HUES6 (cell line): ENCODE data around the gene URM1.

Experiments used
- H3K27ac ChIP-seq: 2 replicates; pipeline ENCODE4 v1.7.0; 2013; ENCODE audit warnings: low read depth, mild to moderate bottlenecking, low read length, inconsistent platforms
- H3K27me3 ChIP-seq: 2 replicates; pipeline ENCODE4 v1.6.1; 2013; ENCODE audit warnings: low read length; ENCODE audit not compliant: control insufficient read depth, insufficient read depth
- H3K36me3 ChIP-seq: 2 replicates; pipeline ENCODE4 v1.6.1; 2013; ENCODE audit warnings: low read length; ENCODE audit not compliant: control insufficient read depth, insufficient read depth
- H3K4me1 ChIP-seq: 2 replicates; pipeline ENCODE4 v1.6.1; 2013; ENCODE audit warnings: low read length; ENCODE audit not compliant: control insufficient read depth, insufficient read depth
- H3K4me3 ChIP-seq: 2 replicates; pipeline ENCODE4 v1.5.1; 2013; ENCODE audit warnings: low read depth, low read length
- H3K9ac ChIP-seq: one replicate; pipeline ENCODE4 v1.6.1; 2013; ENCODE audit warnings: mild to moderate bottlenecking, low read length
- H3K9me3 ChIP-seq: 2 replicates; pipeline ENCODE4 v1.6.1; 2013; ENCODE audit warnings: low read depth, low read length; ENCODE audit not compliant: control insufficient read depth, insufficient read depth

Gene URM1

GRCh38 chr9:128396970-128397613 is 25.9 kb downstream of the URM1 start:
- H3K27me3 ChIP-seq = peaks cover 100% of the 10 kb centered on the region
- no peak overlapping the region for H3K9ac ChIP-seq

DNA sequence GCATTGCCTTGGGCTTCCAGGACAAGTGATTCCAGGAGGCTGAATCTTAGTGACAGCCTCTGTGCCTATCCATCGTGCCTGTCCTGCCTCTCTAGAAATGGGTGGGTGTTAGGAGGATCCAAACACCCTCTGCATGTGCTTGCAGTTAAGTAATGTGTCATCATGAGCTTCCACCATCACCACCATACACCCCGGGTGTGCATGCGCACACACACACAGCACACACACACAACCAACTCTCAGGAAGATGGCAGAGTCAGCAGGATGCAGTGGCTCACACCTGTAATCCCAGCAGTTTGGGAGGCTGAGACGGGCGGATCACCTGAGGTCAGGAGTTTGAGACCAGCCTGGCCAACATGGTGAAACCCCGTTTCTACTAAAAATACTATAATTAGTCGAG is 26.7 kb downstream of the URM1 start:
- no peaks in the 10 kb centered on the region for H3K36me3 ChIP-seq
- no peaks in the 10 kb centered on the region for H3K9me3 ChIP-seq
- H3K4me1 ChIP-seq = peaks cover 30% of the 10 kb centered on the region
- peaks cover 100% of the 10 kb centered on the region for H3K27me3 ChIP-seq
- H3K9ac ChIP-seq = no peak overlapping the region
- no peak overlapping the region for H3K4me3 ChIP-seq
- H3K27ac ChIP-seq = no peak overlapping the region

More at GRCh38 chr9:128396970-128397613, 25.9 kb downstream of the URM1 start:
- Histone ChIP-seq H3K36me3 (no peaks in the 10 kb centered on the region), H3K4me1 (peaks cover 38% of the 10 kb centered on the region), H3K4me3 (no peak overlapping the region), H3K27ac (no peak overlapping the region), H3K9me3 (no peaks in the 10 kb centered on the region)

DNA sequence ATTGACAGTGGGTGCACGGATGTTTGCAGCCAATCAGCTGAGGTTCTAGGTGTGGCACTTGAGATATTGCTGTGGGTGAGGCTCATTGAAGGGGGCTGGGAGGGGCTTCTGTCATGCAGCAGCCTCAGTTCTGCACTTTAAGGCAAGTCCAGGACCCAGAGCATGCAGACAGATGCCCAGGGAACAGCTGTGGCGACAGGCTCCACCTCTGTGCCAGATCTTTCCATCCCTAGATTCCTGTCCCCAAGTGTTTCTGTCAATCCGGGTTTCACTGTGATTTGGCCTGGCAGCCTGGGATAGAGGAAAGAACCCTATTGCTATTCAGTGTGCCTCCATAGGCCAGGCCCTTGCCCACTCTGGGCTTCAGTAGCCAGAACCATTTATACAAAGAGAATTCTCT is 28.7 kb downstream of the URM1 start:
- H3K4me1 ChIP-seq = peaks cover 15% of the 10 kb centered on the region
- H3K4me3 ChIP-seq = no peak overlapping the region
- H3K27me3 ChIP-seq = peaks cover 99% of the 10 kb centered on the region
- H3K9ac ChIP-seq = no peak overlapping the region
- H3K36me3 ChIP-seq = no peaks in the 10 kb centered on the region
- no peak overlapping the region for H3K27ac ChIP-seq
- H3K9me3 ChIP-seq = no peaks in the 10 kb centered on the region

- Histone ChIP-seq H3K27me3 (peaks cover 95% of the 10 kb centered on the region), H3K4me1 (peaks cover 35% of the 10 kb centered on the region), H3K27ac (no peak overlapping the region), H3K9me3 (no peaks in the 10 kb centered on the region), H3K9ac (no peak overlapping the region), H3K4me3 (no peak overlapping the region), H3K36me3 (no peaks in the 10 kb centered on the region)
These were observed 33.4 kb downstream of the URM1 start for GRCh38 chr9:128404560-128404959.

DNA sequence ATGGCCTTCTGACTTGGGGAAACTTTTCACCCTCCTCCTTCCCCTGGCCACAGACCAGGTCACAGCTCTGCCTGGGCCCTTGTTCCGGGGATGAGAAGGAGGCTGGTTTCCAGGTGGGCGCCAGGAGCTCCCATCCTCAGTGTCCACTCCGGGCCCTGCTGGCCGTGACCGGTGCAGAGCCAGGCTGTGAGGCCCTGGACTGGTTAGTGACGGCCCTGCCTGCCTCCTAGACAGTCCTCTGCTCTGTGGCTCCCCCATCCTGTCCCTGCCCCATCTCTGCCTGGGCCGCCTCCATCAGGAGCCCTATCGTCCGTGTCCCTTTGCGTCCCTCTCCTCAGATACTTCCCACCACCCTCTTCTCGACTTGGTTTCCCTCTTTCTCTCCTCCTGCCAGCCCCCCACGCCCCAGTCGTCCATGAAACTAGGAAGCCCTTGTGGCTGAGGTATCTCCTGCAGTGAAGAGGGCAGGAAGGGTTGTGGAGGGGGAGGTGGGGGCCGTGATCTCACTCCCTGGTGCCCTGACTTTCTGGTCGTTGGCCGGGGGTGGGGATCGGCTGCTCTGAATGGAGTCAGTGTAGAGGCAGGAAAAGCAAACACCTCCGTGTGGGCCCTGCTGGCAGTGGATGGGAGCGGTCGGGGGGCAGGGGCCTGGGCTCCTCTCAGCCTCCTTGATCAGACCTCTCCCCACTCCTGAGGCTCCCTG is 34.1 kb downstream of the URM1 start:
- no peak overlapping the region for H3K9ac ChIP-seq
- H3K27me3 ChIP-seq = peaks cover 95% of the 10 kb centered on the region
- no peak overlapping the region for H3K27ac ChIP-seq
- no peak overlapping the region for H3K4me3 ChIP-seq
- H3K9me3 ChIP-seq = no peaks in the 10 kb centered on the region
- peaks cover 39% of the 10 kb centered on the region for H3K4me1 ChIP-seq
- no peaks in the 10 kb centered on the region for H3K36me3 ChIP-seq

GRCh38 chr9:128405780-128406171 is 34.6 kb downstream of the URM1 start:
- Histone ChIP-seq H3K4me1 (peaks cover 39% of the 10 kb centered on the region), H3K27ac (no peak overlapping the region), H3K9ac (no peak overlapping the region), H3K27me3 (peaks cover 95% of the 10 kb centered on the region), H3K9me3 (no peaks in the 10 kb centered on the region), H3K4me3 (no peak overlapping the region), H3K36me3 (no peaks in the 10 kb centered on the region)

- Histone ChIP-seq H3K27ac (no peak overlapping the region), H3K9ac (no peak overlapping the region), H3K4me1 (peaks cover 40% of the 10 kb centered on the region), H3K27me3 (peaks cover 95% of the 10 kb centered on the region), H3K9me3 (no peaks in the 10 kb centered on the region), H3K4me3 (no peak overlapping the region), H3K36me3 (no peaks in the 10 kb centered on the region)
These were observed 35.7 kb downstream of the URM1 start for GRCh38 chr9:128406848-128407391.

GRCh38 chr9:128408963-128409431 is 37.8 kb downstream of the URM1 start:
- Histone ChIP-seq H3K9me3 (no peaks in the 10 kb centered on the region), H3K9ac (peak overlapping the region; percentile 66), H3K27ac (no peak overlapping the region), H3K4me1 (peaks cover 44% of the 10 kb centered on the region), H3K36me3 (no peaks in the 10 kb centered on the region), H3K27me3 (peaks cover 85% of the 10 kb centered on the region), H3K4me3 (peak overlapping the region; percentile 38)

DNA sequence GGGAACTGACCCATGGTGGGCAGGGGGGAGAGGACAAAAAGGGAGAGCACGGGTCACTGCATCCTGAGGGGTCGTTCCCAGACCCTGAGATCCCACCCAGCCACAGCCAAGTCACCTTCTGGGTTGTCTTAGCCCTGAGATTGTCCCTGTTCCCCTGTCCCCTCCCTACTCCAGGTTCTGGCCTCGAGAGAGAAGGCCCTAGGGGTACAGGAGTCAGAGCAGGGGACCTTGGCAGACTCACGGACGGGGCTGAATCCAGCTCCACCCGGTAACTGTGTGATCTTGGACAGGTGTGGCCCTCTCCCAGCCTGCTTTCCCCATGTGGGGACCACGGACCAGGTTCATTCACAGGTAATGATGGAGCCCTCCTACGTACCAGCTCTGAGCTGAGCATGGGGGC is 38.3 kb downstream of the URM1 start:
- Histone ChIP-seq H3K36me3 (no peaks in the 10 kb centered on the region), H3K9ac (peak overlapping the region; percentile 47), H3K9me3 (no peaks in the 10 kb centered on the region), H3K4me1 (peaks cover 44% of the 10 kb centered on the region), H3K27ac (no peak overlapping the region), H3K27me3 (peaks cover 85% of the 10 kb centered on the region), H3K4me3 (peak overlapping the region; percentile 30; the same call in 1 of the 2 replicates)

DNA sequence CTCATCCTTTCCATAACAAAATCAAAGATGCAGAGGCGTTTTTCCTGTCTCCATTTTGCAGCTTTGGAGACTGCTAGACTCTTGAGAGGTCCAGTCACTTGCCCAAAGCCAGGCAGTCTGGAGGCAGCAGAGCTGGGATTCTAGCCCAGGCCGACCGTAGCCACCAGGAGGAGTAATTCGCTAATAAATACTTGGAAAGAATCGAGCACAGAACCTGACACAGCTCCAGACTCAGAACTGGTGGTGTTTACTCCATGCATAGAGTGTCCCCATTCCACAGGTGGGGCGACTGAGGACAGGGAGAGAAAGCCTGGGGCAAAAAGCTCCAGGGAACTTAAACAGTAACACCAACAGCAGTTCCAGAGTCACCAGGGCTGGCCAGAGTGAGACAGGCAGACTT is 38.8 kb downstream of the URM1 start:
- H3K4me3 ChIP-seq = no peak overlapping the region
- peaks cover 86% of the 10 kb centered on the region for H3K27me3 ChIP-seq
- H3K36me3 ChIP-seq = no peaks in the 10 kb centered on the region
- H3K27ac ChIP-seq = no peak overlapping the region
- no peak overlapping the region for H3K9ac ChIP-seq
- H3K9me3 ChIP-seq = no peaks in the 10 kb centered on the region
- peaks cover 43% of the 10 kb centered on the region for H3K4me1 ChIP-seq
